IPS-18c (cell line): Measurements from ENCODE around the gene FAU.

Source experiments
- H3K4me3 ChIP-seq: 2 replicates; pipeline ENCODE4 v1.7.0; 2013; ENCODE audit warnings: low read depth, mild to moderate bottlenecking, low read length, moderate library complexity; ENCODE audit not compliant: insufficient read depth
- H3K9me3 ChIP-seq: one replicate; pipeline ENCODE4 v1.6.1; 2013; ENCODE audit warnings: mild to moderate bottlenecking, low read length, moderate library complexity; ENCODE audit not compliant: control insufficient read depth, insufficient read depth

Gene FAU

GRCh38 chr11:65148657-65149056, 26.7 kb upstream of the FAU start:
- Histone ChIP-seq H3K9me3 (no peaks in the 10 kb centered on the region), H3K4me3 (no peak overlapping the region)

- Histone ChIP-seq H3K9me3 (no peaks in the 10 kb centered on the region), H3K4me3 (no peak overlapping the region)
Observed at GRCh38 chr11:65147352-65148075, 25.6 kb upstream of the FAU start.

DNA sequence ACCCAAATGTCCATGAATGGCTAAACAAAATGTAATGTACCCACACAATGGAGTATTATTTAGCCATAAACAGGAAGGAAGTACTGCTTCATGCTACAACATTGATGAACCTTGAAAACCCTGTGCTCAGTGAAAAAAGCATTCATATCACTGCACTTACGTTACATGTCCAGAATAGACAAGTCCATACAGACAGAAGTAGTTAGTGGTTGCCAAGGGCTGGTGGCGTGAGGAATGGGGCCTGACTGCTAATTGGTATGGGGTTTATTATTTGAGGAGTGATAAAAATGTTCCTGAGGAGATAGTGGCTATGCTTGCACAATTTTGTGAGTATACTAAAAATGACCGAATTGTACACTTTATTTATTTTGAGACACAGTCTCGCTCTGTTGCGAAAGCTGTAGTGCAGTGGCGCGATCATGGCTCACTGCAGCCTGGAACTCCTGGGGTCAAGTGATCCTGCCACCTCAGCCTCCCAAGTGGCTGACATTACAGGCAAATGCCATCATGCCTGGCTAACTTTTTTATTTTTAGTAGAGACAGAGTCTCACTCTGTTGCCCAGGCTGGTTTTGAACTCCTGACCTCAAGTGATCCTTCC, 20.1 kb upstream of the FAU start:
- Histone ChIP-seq H3K9me3 (no peaks in the 10 kb centered on the region), H3K4me3 (no peak overlapping the region)

DNA sequence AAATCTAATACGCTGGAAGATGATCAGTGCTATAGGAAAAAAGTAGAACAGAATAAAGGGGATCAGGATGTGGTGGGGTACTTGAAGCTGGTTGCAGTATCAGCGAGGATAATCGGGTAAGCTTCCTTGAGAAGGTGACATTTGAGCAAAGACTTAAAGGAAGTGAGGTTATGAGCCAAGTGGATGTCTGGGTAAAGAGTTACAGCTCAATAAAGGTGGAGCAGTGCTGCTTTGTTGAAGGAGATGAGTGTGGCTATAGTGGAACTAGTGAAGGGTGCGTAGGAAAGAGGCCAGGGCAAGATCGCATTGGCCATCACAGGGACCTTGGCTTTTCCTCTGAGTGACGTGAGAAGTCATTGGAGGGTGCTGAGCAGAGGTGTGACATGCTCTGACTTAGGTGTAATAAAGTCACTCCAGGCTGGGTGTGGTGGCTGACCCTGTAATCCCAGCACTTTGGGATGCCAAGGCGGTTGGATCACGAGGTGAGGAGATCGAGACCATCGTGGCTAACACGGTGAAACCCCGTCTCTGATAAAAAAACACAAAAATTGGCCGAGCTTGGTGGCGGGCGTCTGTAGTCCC, 14.7 kb upstream of the FAU start:
- no peaks in the 10 kb centered on the region for H3K9me3 ChIP-seq
- H3K4me3 ChIP-seq, result no peak overlapping the region

- Histone ChIP-seq H3K4me3 (peak overlapping the region; percentile 96), H3K9me3 (peaks cover 2% of the 10 kb centered on the region)
Observed at GRCh38 chr11:65135633-65136145, 13.8 kb upstream of the FAU start.

GRCh38 chr11:65134952-65135632, 13.2 kb upstream of the FAU start:
- Histone ChIP-seq H3K4me3 (peak overlapping the region; percentile 96), H3K9me3 (peaks cover 2% of the 10 kb centered on the region)

DNA sequence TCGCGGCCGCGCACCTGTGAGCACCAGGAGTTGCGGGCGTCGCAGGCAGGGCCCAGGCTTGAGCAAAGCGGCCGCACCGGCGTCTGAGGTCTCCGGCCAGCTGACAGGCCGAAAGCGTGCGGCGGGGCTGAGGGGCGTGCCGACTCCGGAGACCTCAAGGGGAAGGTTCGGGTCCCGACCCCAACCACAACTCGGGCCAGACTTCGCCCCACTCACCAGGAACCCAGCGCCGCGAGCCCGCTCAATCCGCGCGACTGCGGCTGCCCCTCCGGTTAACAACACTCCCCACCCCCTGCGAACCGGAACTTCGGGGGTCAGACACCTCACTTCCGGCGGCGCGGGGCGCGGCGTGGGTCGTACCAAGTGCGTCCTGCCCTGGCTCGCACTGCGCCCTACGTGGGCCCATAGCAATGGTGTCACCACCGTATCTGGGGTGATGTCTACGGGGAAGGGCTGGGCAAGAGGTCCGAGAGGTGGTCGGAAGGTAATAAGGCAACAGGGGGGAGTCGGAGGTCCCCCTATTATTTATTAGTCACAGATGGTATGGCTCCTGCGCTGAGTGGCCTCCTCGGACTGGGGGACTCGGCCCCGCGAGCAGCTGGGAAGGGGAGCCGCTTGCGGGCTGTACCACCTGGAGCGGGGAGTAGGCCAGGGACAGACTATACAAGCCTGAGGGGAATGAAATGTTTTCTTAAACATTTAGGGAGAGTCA, 12.5 kb upstream of the FAU start, which contains the start of gene SYVN1:
Gene SYVN1 (minus strand): TSS at position 280 of the 712 bp plus-strand sequence. CDS start 918 bp downstream, outside the sequence.
- Histone ChIP-seq H3K4me3 (peak within 1 kb of the TSS; percentile 96), H3K9me3 (peaks cover 2% of the 10 kb centered on the region)

- H3K9me3 ChIP-seq, result peaks cover 2% of the 10 kb centered on the region
- peak overlapping the region; percentile 96 for H3K4me3 ChIP-seq
Observed at GRCh38 chr11:65133724-65134123, 11.8 kb upstream of the FAU start.

DNA sequence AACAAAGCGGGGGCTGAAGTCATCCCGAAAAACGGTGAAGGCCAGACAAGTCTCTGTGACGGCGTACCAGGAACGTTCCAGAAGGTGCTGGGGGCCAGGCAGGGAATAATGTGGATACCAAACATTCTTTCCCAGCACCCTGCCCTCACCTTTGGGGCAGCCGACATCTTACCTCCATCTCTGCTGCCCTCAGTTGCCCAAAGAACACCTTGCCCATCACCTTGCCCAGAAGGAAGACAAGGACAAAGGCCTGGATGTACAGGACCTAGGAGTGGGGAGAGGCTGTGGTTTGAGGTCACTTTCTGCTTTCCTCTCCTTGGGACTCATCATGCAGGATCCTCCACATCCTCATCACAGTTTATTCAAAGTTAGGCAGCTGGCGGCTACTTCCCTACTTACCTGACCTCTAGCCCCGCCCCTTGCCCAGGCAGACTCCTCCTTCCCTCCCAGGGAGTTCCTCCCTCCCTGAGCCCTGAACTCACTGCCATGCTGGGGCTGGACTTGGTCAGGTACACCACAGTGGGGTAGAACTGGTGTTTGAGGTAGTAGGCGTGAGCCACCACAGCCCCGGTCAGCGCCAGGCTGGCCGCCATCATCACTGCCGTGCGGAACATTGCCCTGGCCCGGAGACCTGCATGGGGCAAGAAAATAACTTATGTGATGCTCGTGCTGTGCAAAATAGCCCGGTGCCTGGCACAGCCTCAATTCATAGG, 11.2 kb upstream of the FAU start:
- Histone ChIP-seq H3K9me3 (peaks cover 2% of the 10 kb centered on the region), H3K4me3 (peak overlapping the region; percentile 96)

DNA sequence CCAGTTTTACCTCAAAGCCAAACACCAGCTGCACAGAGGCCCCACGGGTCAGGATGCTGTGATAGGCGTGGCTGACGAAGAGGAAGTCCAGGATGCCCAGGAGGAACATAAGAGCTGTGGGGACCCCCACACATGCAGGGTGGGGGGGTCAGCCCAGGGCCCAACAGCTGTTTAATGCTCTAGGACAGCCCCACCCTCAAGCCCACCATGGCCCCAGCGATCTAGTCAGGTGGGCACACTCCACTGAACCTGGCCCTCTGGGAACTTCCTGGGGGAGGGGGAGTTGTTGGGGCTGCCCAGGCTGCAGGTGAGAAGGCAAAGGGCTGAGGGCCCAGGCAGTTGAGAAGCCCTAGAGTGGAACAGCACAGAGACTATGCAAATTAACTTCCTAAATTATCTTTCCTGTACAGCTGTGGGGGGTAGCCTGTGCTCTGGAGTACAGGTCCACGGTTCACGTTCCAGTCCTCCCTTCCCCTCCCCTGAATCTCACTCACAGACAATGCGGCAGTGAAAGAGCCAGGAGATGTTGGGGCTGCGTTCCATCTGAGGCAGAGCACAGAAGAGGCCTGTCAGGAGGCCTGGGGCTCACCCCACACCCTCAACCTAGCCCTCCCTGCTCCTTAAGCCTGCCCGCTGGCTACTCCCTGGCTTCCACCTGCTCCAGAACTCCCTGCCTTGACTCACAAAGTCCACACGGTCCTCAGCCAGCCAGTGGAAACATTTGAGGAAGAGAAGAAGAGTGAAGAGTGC, 10.5 kb upstream of the FAU start:
- Histone ChIP-seq H3K4me3 (no peak overlapping the region), H3K9me3 (peaks cover 2% of the 10 kb centered on the region)

GRCh38 chr11:65131895-65132237, 9.9 kb upstream of the FAU start:
- Histone ChIP-seq H3K4me3 (no peak overlapping the region), H3K9me3 (peaks cover 2% of the 10 kb centered on the region)

DNA sequence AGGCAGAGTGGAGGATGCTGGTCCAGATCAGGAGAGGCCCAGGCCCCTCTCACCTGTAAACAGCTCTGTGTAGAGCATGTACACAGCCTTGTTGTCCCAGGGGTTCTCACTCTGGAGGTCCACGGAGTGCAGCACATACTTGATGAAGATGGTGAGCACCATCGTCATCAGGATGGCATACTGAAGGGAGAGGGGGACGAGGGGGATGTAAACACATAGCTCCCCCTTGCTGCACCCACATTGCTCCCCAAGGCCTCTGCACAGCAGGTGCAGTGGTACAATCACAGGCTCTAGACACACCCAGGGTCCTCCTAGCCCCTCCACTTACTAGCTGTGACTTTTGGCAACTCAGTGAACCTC, 9.5 kb upstream of the FAU start:
- Histone ChIP-seq H3K4me3 (no peak overlapping the region), H3K9me3 (peaks cover 2% of the 10 kb centered on the region)

DNA sequence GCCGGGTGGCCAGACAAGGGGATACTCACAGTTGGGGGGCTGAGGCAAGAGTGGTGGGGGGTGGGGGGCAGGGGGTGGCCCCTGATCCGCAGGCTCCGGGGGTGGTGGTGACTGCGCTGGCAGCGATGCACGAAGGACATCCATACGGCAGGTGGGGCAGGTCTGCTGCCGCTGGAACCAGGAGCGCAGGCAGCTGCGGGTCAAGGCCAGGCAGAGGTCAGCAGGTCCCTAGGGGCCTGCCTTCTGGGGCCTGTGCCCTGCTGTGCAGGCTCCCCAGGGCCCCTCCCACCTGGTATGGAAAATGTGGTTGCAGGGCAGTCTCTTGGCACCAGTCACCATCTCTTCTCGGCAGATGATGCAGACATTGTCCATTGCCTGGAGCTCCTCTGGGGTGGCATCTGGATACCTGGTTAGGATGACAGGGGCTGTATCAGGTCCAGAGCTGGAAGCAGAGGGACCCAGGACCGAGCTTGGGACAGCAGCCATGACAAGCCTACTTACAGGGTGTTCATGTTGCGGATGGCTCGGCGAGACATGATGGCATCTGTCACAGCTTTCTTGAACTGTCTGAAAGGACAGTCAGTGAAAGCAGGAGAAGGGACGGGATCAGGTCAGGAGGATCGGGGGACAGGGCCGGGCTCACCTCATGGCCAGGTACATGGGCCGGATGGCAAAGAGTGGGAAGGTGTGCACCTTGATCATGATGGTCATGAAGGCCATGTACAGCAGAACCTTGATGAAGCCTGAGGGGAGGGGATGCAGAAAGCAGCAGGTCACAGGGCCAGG, 8.9 kb upstream of the FAU start:
- Histone ChIP-seq H3K4me3 (no peak overlapping the region), H3K9me3 (peaks cover 2% of the 10 kb centered on the region)

DNA sequence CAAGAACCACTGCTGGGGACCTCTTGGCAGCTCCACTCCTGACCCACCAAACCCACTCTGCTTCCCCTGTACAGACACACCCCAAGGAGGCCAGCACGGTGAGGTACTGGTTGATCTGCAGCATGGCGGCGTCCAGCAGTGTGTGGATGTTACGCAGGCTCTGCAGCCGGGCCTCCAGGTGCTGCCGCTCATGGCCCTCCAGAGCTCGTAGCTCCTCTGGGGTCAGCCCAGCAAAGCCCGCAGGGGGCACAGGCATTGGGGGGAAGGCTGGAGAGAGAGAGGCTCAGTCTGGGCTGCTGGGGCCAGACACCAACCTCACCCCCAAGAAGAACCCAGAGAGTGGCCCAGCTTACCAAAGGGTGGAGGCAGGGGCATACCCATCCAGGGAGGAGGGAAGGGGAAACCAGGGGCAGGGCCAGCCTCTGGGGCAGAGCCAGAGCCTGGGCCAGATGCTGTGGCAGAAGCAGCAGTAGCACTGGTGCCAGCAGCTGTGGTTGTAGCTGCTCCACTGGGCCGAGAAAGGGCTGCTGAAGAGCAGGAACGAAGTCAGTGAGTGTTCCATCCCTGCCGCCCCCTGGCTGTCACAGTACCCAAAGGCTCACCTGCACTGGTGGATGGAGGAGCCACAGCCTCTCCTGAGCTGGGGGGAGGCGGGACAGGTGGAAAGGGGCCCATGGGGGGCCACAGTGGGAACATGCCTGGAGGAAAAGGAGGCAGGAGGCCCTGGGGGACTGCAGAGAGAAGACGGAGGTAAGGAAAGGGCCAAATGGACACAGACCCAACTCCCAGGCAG, 7.9 kb upstream of the FAU start:
- Histone ChIP-seq H3K4me3 (no peak overlapping the region), H3K9me3 (peaks cover 2% of the 10 kb centered on the region)
